ENCODE measurements around the gene CEP131. TPM values are rescaled to one million over a fixed set of nuclear protein-coding genes. Genes with fewer than 3 reads are reported as not detected.

Gene CEP131
- total and polyA plus RNA-seq, 2 of the 4 experiments (the other 2 are of a cell fraction) = 4.8 to 9.6 TPM

- TF ChIP-seq, protein P1, sequence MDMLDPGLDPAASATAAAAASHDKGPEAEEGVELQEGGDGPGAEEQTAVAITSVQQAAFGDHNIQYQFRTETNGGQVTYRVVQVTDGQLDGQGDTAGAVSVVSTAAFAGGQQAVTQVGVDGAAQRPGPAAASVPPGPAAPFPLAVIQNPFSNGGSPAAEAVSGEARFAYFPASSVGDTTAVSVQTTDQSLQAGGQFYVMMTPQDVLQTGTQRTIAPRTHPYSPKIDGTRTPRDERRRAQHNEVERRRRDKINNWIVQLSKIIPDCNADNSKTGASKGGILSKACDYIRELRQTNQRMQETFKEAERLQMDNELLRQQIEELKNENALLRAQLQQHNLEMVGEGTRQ (IDR thresholded peaks at IDR 0.05; ENCODE audit: low read depth, low read length) = no peak
Observed at GRCh38 chr17:81241648-81242420, 19.1 kb upstream of the CEP131 start (continued).

DNA sequence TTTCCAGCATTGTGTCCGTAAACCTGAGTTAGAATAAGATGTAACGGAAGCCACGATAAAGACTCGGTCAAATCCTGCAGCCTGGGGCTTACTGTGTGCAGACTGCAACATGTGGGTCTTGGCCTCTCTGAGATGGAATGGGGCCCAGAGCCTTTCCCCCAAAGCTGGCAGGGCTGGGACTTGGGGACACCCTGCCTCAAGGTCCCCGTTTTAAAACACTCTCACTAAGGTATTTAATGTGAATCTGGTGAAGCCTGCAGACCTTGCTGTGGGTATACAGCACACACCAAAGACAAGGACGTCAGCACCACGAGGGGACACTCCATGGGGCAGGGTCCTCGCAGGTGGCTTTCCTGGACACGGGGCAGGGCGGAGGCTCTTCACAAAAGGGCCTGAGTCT is 18.4 kb upstream of the CEP131 start:
- no peak overlapping the region for H4K5ac ChIP-seq (ENCODE audit: low read depth, low read length)
- no peak overlapping the region for H4K91ac ChIP-seq (ENCODE audit: insufficient read depth, low read depth, low read length)
- peaks cover 29 to 74% of the 10 kb centered on the region in 2 experiments for H3K79me1 ChIP-seq (ENCODE audit: low read depth in 1 of 2, low read length in 2 of 2)
- no peak overlapping the region for H2BK120ac ChIP-seq (ENCODE audit: low read depth, low read length)
- H2AK5ac ChIP-seq (ENCODE audit: low read depth, low read length) = no peak overlapping the region
- H3K4me1 ChIP-seq (ENCODE audit: control insufficient read depth, insufficient read depth, low read length) = peaks cover 17% of the 10 kb centered on the region
- dilution Hi-C loops (cut with HindIII; ENCODE audit: low sequenced_read_pairs, unreplicated experiment) = no loop called here
- no peaks in the 10 kb centered on the region for H3K27me3 ChIP-seq (ENCODE audit: control insufficient read depth, insufficient read depth, low read length)
- no peak overlapping the region for H3K4ac ChIP-seq (ENCODE audit: low read depth, low read length)
- H3K9me1 ChIP-seq (ENCODE audit: insufficient read depth, low read length) = peaks cover 11% of the 10 kb centered on the region; the same call in 1 of the 2 replicates
- no peak overlapping the region for H4K8ac ChIP-seq (ENCODE audit: low read depth in 2 of 2, low read length in 2 of 2)
- no peak overlapping the region for H3K4me2 ChIP-seq (ENCODE audit: low read depth, low read length)
- BruUV-seq (replicated peaks) = no TSS peak
- H2AFZ ChIP-seq (replicated peaks; ENCODE audit: low read length, poor library complexity) = no peak overlapping the region
- peak overlapping the region; percentile 26 for H2AK9ac ChIP-seq (replicated peaks; ENCODE audit: low read depth, low read length, poor library complexity)
- peaks cover 36% of the 10 kb centered on the region for H4K20me1 ChIP-seq (ENCODE audit: insufficient read depth, low read length)
- H3K14ac ChIP-seq (replicated peaks; ENCODE audit: low read depth, low read length) = no peak overlapping the region
- intact Hi-C loops (cut with micrococcal nuclease) = loop anchor here (1.0 kb wide), 1 partner anchor 99 kb away; no protein-coding TSS in a partner anchor
- H3K36me3 ChIP-seq (ENCODE audit: control insufficient read depth, insufficient read depth, low read length) = peaks cover 4% of the 10 kb centered on the region; the same call in 1 of the 2 replicates
- ATAC-seq (ENCODE audit: low read depth) (no peak), DNase-seq (no peak)
- H3K23ac ChIP-seq (ENCODE audit: low read depth, low read length) = no peak overlapping the region
- H3K18ac ChIP-seq (ENCODE audit: low read depth, low read length) = no peak overlapping the region
- no peak overlapping the region for H2BK5ac ChIP-seq (ENCODE audit: low read depth, low read length, poor library complexity, severe bottlenecking)
- in situ Hi-C loops (cut with MboI; ENCODE audit: low sequenced_read_pairs) = no loop called here
- no peak overlapping the region for H3K27ac ChIP-seq (ENCODE audit: insufficient read depth, low read length)
- no peak overlapping the region for H2BK20ac ChIP-seq (ENCODE audit: low read depth, low read length)
- POLR2A ChIA-PET (ENCODE audit: unreplicated experiment) = no interaction called here
- H3K56ac ChIP-seq (ENCODE audit: extremely low read depth, insufficient read depth, low read length) = no peak overlapping the region
- CTCF ChIA-PET = no interaction called here
- no peak overlapping the region for H3K9ac ChIP-seq (ENCODE audit: low read depth, low read length)
- H3K4me3 ChIP-seq (ENCODE audit: insufficient read depth, low read depth, low read length) = no peak overlapping the region
- 100% methylated on average over 4 of the region's 10 CpGs; no CpG with 5 or more reads in 1 of the 2 experiments for WGBS, 2 experiments (ENCODE audit: extremely low coverage in 2 of 2, insufficient read length in 1 of 2)
- no peaks in the 10 kb centered on the region for H3K9me3 ChIP-seq (ENCODE audit: control insufficient read depth, insufficient read depth, low read length)
- H2BK15ac ChIP-seq (ENCODE audit: low read depth, low read length) = no peak overlapping the region
- TF ChIP-seq RAD21 (IDR thresholded peaks at IDR 0.05; ENCODE audit: low read length) (no peak), MXI1 (IDR thresholded peaks at IDR 0.05; ENCODE audit: borderline replicate concordance, low read depth, low read length) (no peak), FOS (IDR thresholded peaks at IDR 0.05; ENCODE audit: low read depth, low read length) (no peak), CEBPB (IDR thresholded peaks at IDR 0.05; ENCODE audit: low read depth, low read length) (no peak), BHLHE40 (IDR thresholded peaks at IDR 0.05; ENCODE audit: low read depth, low read length) (no peak), MAFK (IDR thresholded peaks at IDR 0.05; ENCODE audit: low read depth, low read length) (no peak), NFE2L2 (IDR thresholded peaks at IDR 0.05; ENCODE audit: low read depth, low read length) (no peak), CHD1 (IDR thresholded peaks at IDR 0.05; ENCODE audit: low read depth, low read length) (no peak), CTCF (conservative IDR thresholded peaks at IDR 0.05; ENCODE audit: low read depth, low read length) (no peak)
- TF ChIP-seq, protein P2, sequence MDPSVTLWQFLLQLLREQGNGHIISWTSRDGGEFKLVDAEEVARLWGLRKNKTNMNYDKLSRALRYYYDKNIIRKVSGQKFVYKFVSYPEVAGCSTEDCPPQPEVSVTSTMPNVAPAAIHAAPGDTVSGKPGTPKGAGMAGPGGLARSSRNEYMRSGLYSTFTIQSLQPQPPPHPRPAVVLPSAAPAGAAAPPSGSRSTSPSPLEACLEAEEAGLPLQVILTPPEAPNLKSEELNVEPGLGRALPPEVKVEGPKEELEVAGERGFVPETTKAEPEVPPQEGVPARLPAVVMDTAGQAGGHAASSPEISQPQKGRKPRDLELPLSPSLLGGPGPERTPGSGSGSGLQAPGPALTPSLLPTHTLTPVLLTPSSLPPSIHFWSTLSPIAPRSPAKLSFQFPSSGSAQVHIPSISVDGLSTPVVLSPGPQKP (IDR thresholded peaks at IDR 0.05; ENCODE audit: borderline replicate concordance, low read depth, low read length) = no peak
- TF ChIP-seq, protein P1 (IDR thresholded peaks at IDR 0.05; ENCODE audit: low read depth, low read length) = no peak

Measured in IMR-90 (cell line).